H9 (cell line): Measurements from ENCODE around the gene CDH15. TPM values are rescaled to one million over a fixed set of nuclear protein-coding genes. Genes with fewer than 3 reads are reported as not detected.

ENCODE experiments used
- DNase-seq: peaks from one replicate; pipeline ENCODE4 v3.0.0-alpha.2; 2017
- H2AFZ ChIP-seq: one replicate; pipeline ENCODE4 v1.6.1; 2013; ENCODE audit warnings: mild to moderate bottlenecking, low read length, control low read depth, moderate library complexity
- H2AK5ac ChIP-seq: 2 replicates; pipeline ENCODE4 v1.6.1; 2013; ENCODE audit warnings: low read length, control low read depth, mixed read lengths; ENCODE audit not compliant: insufficient read length
- H2BK120ac ChIP-seq: one replicate; pipeline ENCODE4 v1.6.1; 2013; ENCODE audit warnings: low read depth, mild to moderate bottlenecking, low read length, control low read depth, inconsistent platforms; ENCODE audit not compliant: poor library complexity, severe bottlenecking
- H2BK12ac ChIP-seq: 2 replicates; pipeline ENCODE4 v1.6.1; 2013; ENCODE audit warnings: low read length, control low read depth, mixed read lengths, low read depth; ENCODE audit not compliant: insufficient read length
- H2BK15ac ChIP-seq: 2 replicates; pipeline ENCODE4 v1.6.1; 2013; ENCODE audit warnings: low read depth, low read length, control low read depth
- H2BK20ac ChIP-seq: one replicate; pipeline ENCODE4 v1.6.1; 2013; ENCODE audit warnings: low read depth, mild to moderate bottlenecking, low read length, control low read depth, inconsistent platforms; ENCODE audit not compliant: poor library complexity, severe bottlenecking
- H2BK5ac ChIP-seq: 2 replicates; pipeline ENCODE4 v1.6.1; 2013; ENCODE audit warnings: low read length, control low read depth, mixed read lengths; ENCODE audit not compliant: insufficient read length
- H3K14ac ChIP-seq: 2 replicates; pipeline ENCODE4 v1.6.1; 2013; ENCODE audit warnings: low read length, control low read depth; ENCODE audit not compliant: insufficient read depth
- H3K18ac ChIP-seq: 2 replicates; pipeline ENCODE4 v1.6.1; 2013; ENCODE audit warnings: low read depth, mild to moderate bottlenecking, mixed read lengths, low read length, control low read depth; ENCODE audit not compliant: insufficient read length
- H3K23ac ChIP-seq: 2 replicates; pipeline ENCODE4 v1.6.1; 2013; ENCODE audit warnings: low read length, control low read depth, mixed read lengths, low read depth; ENCODE audit not compliant: insufficient read length
- H3K23me2 ChIP-seq: 2 replicates; pipeline ENCODE4 v1.6.1; 2013; ENCODE audit warnings: low read depth, mild to moderate bottlenecking, mixed read lengths, low read length, control low read depth; ENCODE audit not compliant: insufficient read length, poor library complexity, severe bottlenecking
- H3K27ac ChIP-seq: 2 replicates; pipeline ENCODE4 v1.5.1; 2013; ENCODE audit warnings: low read length, control low read depth, mixed read lengths, low read depth; ENCODE audit not compliant: insufficient read length
- H3K27me3 ChIP-seq: 2 replicates; pipeline ENCODE4 v1.6.1; 2013; ENCODE audit warnings: low read length, control low read depth, inconsistent platforms; ENCODE audit not compliant: insufficient read depth
- H3K4ac ChIP-seq: 2 replicates; pipeline ENCODE4 v1.6.1; 2013; ENCODE audit warnings: low read depth, mild to moderate bottlenecking, control low read depth, inconsistent platforms, low read length, moderate library complexity
- H3K4me1 ChIP-seq: 2 replicates; pipeline ENCODE4 v1.6.1; 2013; ENCODE audit warnings: low read length, control low read depth, inconsistent platforms; ENCODE audit not compliant: insufficient read depth
- H3K4me2 ChIP-seq: 2 replicates; pipeline ENCODE4 v1.6.1; 2013; ENCODE audit warnings: low read length, control low read depth, mixed read lengths; ENCODE audit not compliant: insufficient read length, insufficient read depth
- H3K56ac ChIP-seq: 2 replicates; pipeline ENCODE4 v1.6.1; 2013; ENCODE audit warnings: low read depth, mild to moderate bottlenecking, mixed read lengths, low read length, control low read depth; ENCODE audit not compliant: insufficient read length
- H3K79me1 ChIP-seq: 2 replicates; pipeline ENCODE4 v1.6.1; 2013; ENCODE audit warnings: low read depth, mild to moderate bottlenecking, moderate library complexity, low read length, control low read depth, inconsistent platforms; ENCODE audit not compliant: insufficient read depth, poor library complexity, severe bottlenecking
- H3K79me2 ChIP-seq: 2 replicates; pipeline ENCODE4 v1.6.1; 2013; ENCODE audit warnings: low read length, control low read depth, inconsistent platforms; ENCODE audit not compliant: insufficient read depth
- H3K9ac ChIP-seq: 2 replicates; pipeline ENCODE4 v1.6.1; 2013; ENCODE audit warnings: low read length, control low read depth, mixed read lengths; ENCODE audit not compliant: insufficient read length; ENCODE audit errors: extremely low read depth
- H3K9me3 ChIP-seq: one replicate; pipeline ENCODE4 v1.6.1; 2013; ENCODE audit warnings: low read depth, low read length, inconsistent platforms; ENCODE audit not compliant: control insufficient read depth
- H3T11ph ChIP-seq: one replicate; pipeline ENCODE4 v1.6.1; 2013; ENCODE audit warnings: mild to moderate bottlenecking, low read length, control low read depth, inconsistent platforms
- H4K20me1 ChIP-seq: one replicate; pipeline ENCODE4 v1.6.1; 2013; ENCODE audit not compliant: control insufficient read depth, insufficient read length, insufficient read depth
- H4K5ac ChIP-seq: 2 replicates; pipeline ENCODE4 v1.6.1; 2013; ENCODE audit warnings: low read depth, mild to moderate bottlenecking, mixed read lengths, low read length, control low read depth; ENCODE audit not compliant: insufficient read length
- H4K8ac ChIP-seq: replicated peaks from 2 replicates; pipeline ENCODE4 v1.6.1; 2013; ENCODE audit warnings: low read length, control low read depth, mixed read lengths, low read depth; ENCODE audit not compliant: insufficient read length
- H4K91ac ChIP-seq: 2 replicates; pipeline ENCODE4 v1.6.1; 2013; ENCODE audit warnings: low read depth, mild to moderate bottlenecking, moderate library complexity, mixed read lengths, low read length, control low read depth; ENCODE audit not compliant: insufficient read length
- H3K27ac Mint-ChIP-seq, 3 experiments: 2 replicates in 2 of 3; 3 replicates in 1 of 3; pipeline ENCODE4 v1.8.0; 2020 to 2021; ENCODE audit warnings: mixed read lengths in 3 of 3, mild to moderate bottlenecking in 1 of 3, moderate library complexity in 1 of 3
- H3K27me3 Mint-ChIP-seq: 2 replicates; pipeline ENCODE4 v1.8.0; 2021; ENCODE audit warnings: low read depth, mild to moderate bottlenecking, moderate library complexity, mixed read lengths
- H3K36me3 Mint-ChIP-seq, 3 experiments: 2 replicates in 2 of 3; 3 replicates in 1 of 3; pipeline ENCODE4 v1.8.0; 2020 to 2021; ENCODE audit warnings: low read depth in 3 of 3, mixed read lengths in 3 of 3; ENCODE audit not compliant: insufficient read depth in 1 of 3
- H3K4me1 Mint-ChIP-seq, 2 experiments: 2 replicates each; pipeline ENCODE4 v1.8.0; 2020; ENCODE audit warnings: mixed read lengths in 2 of 2
- H3K4me3 Mint-ChIP-seq, 2 experiments: 2 replicates in 1 of 2; 3 replicates in 1 of 2; pipeline ENCODE4 v1.8.0; 2020 to 2021; ENCODE audit warnings: mild to moderate bottlenecking in 2 of 2, mixed read lengths in 2 of 2, moderate library complexity in 1 of 2
- H3K9me3 Mint-ChIP-seq, 2 experiments: 2 replicates in 1 of 2; 3 replicates in 1 of 2; pipeline ENCODE4 v1.8.0; 2020; ENCODE audit warnings: mild to moderate bottlenecking in 2 of 2, mixed read lengths in 2 of 2, moderate library complexity in 1 of 2
- CTCF ChIP-seq: fragments of 200-600 bp; sonication (generic); conservative IDR thresholded peaks from 3 replicates; pipeline ENCODE4 v1.8.0; 2021; ENCODE audit warnings: antibody characterized with exemption, mild to moderate bottlenecking
- WGBS: extraction: QIAGEN DNeasy Blood & Tissue Kit; methylation state at CpG from one replicate; pipeline ENCODE4 v1.1.7; 2013; ENCODE audit warnings: missing lambda C conversion rate, low lambda C conversion rate, mixed read lengths; ENCODE audit not compliant: insufficient read length; ENCODE audit errors: extremely low coverage; 5-methylcytosine and 5-hydroxymethylcytosine counted together
- total RNA-seq: library from RNA; stranded (reverse); gene quantifications from 2 replicates; pipeline ENCODE4 v1.2.1, GENCODE V29; 2021

The CDH15 gene
- total RNA-seq, 1 experiment from 2014 or later = 0.28 TPM

DNA sequence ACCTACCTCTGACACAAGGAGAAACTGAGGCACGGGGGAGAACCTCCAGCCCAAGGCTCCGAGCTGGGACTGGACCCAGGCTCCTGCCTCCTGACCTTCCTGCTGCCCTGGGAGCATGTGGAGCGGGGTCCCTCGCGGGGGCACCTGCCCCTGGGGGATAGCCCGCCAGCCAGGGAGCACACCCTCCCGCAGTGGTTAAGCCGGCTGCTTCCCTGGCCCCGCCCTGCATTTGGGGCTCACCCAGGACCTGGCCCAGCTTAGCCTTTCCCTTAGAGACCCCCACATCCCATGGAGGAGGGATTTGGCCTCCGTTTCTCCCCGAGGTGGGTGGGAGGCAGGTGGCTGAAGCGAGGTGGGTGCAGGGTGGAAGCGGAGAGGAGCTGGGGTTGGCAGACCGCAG lies 1.8 kb upstream of the CDH15 start:
- H3K79me2 ChIP-seq = no peaks in the 10 kb centered on the region
- Mint-ChIP-seq H3K9me3 (no peaks in the 10 kb centered on the region), H3K27ac (no peak overlapping the region), H3K4me1 (peaks cover 12 to 31% of the 10 kb centered on the region in 2 experiments), H3K4me3 (no peak overlapping the region), H3K27me3 (peaks cover 21% of the 10 kb centered on the region), H3K36me3 (no peaks in the 10 kb centered on the region)
- H4K5ac ChIP-seq = no peak overlapping the region
- no peaks in the 10 kb centered on the region for H3K27me3 ChIP-seq
- no peak overlapping the region for H2BK20ac ChIP-seq
- no peak overlapping the region for H3K4ac ChIP-seq
- H2AK5ac ChIP-seq = no peak overlapping the region
- peaks cover 6% of the 10 kb centered on the region for H3K23me2 ChIP-seq
- no peak overlapping the region for H4K8ac ChIP-seq
- no peak overlapping the region for H3K9ac ChIP-seq
- H3K4me1 ChIP-seq = no peaks in the 10 kb centered on the region
- no peak overlapping the region for H2BK5ac ChIP-seq
- no peak overlapping the region for H2BK120ac ChIP-seq
- no CpG with 5 or more reads among the region's 14 CpGs for WGBS
- no peaks in the 10 kb centered on the region for H4K20me1 ChIP-seq
- TF ChIP-seq CTCF = no peak
- no peak overlapping the region for H3K27ac ChIP-seq
- no peak overlapping the region for H3K14ac ChIP-seq
- H3K9me3 ChIP-seq = no peaks in the 10 kb centered on the region
- H3K4me2 ChIP-seq = no peak overlapping the region
- H3K56ac ChIP-seq = no peak overlapping the region
- H2BK12ac ChIP-seq = no peak overlapping the region
- DNase-seq = no peak
- no peak overlapping the region for H2AFZ ChIP-seq
- H3K23ac ChIP-seq = no peak overlapping the region
- no peak overlapping the region for H3K18ac ChIP-seq
- no peaks in the 10 kb centered on the region for H3K79me1 ChIP-seq
- no peak overlapping the region for H4K91ac ChIP-seq
- no peak overlapping the region for H2BK15ac ChIP-seq
- no peak overlapping the region for H3T11ph ChIP-seq
